PC-3 (cell line): ENCODE results near the gene SNX32. TPM values are rescaled to one million over a fixed set of nuclear protein-coding genes. Genes with fewer than 3 reads are reported as not detected.

Experiments
- ATAC-seq: fragments of 200-7000 bp; cut with Tn5 transposase; 2 replicates; pipeline ENCODE4 v1.9.1; 2020; ENCODE audit warnings: mild to moderate bottlenecking, moderate library complexity
- BruUV-seq: library from RNA; stranded (reverse); fragments of 400-500 nt; replicated peaks from 2 replicates; lab custom pipeline; 2021; lab: Mats Ljungman, UMichigan
- CTCF ChIA-PET: fragments of 300-600 bp; sonication (Branson Sonifier 250); formaldehyde crosslinking; loops from one replicate; lab custom pipeline; 2022; ENCODE audit warnings: antibody characterized with exemption; lab: Charles Lee
- POLR2A ChIA-PET: fragments of 300-600 bp; sonication (Branson Sonifier 250); formaldehyde crosslinking; loops from one replicate; lab custom pipeline; 2022; ENCODE audit warnings: antibody characterized with exemption; ENCODE audit not compliant: unreplicated experiment; lab: Charles Lee
- DNase-seq: peaks from one replicate; pipeline ENCODE4 v3.0.0-alpha.2; 2015
- H2AFZ ChIP-seq: fragments of 300-600 bp; sonication (generic); 2 replicates; pipeline ENCODE4 v1.6.0; 2016; ENCODE audit warnings: antibody characterized with exemption, low read length
- H3F3A ChIP-seq: fragments of 300-600 bp; sonication (generic); one replicate; pipeline ENCODE4 v1.6.0; 2017; ENCODE audit warnings: antibody characterized with exemption, low read length, control low read depth, mild to moderate bottlenecking; ENCODE audit not compliant: unreplicated experiment
- H3K27ac ChIP-seq: fragments of 300-600 bp; sonication (generic); 2 replicates; pipeline ENCODE4 v1.5.1; 2016; ENCODE audit warnings: mild to moderate bottlenecking, low read length
- H3K27me3 ChIP-seq: fragments of 300-600 bp; sonication (generic); 2 replicates; pipeline ENCODE4 v1.6.1; 2016; ENCODE audit warnings: low read length, mixed read lengths
- H3K36me3 ChIP-seq: fragments of 300-600 bp; sonication (generic); 2 replicates; pipeline ENCODE4 v1.6.1; 2016; ENCODE audit warnings: low read depth, mixed run types, low read length, mixed read lengths
- H3K4me1 ChIP-seq: fragments of 300-600 bp; sonication (generic); 2 replicates; pipeline ENCODE4 v1.5.1; 2016; ENCODE audit warnings: low read length; ENCODE audit not compliant: insufficient read depth
- H3K4me2 ChIP-seq: fragments of 300-600 bp; sonication (generic); 2 replicates; pipeline ENCODE4 v1.6.0; 2016; ENCODE audit warnings: low read length
- H3K4me3 ChIP-seq: fragments of 300-600 bp; sonication (generic); 2 replicates; pipeline ENCODE4 v1.5.1; 2016; ENCODE audit warnings: mild to moderate bottlenecking, low read length, mixed read lengths
- H3K79me2 ChIP-seq: fragments of 300-600 bp; sonication (generic); 2 replicates; pipeline ENCODE4 v1.6.1; 2017; ENCODE audit warnings: low read length, mixed read lengths
- H3K9ac ChIP-seq: fragments of 300-600 bp; sonication (generic); 2 replicates; pipeline ENCODE4 v1.6.0; 2016; ENCODE audit warnings: mild to moderate bottlenecking, low read length
- H3K9me2 ChIP-seq: fragments of 300-600 bp; sonication (generic); replicated peaks from 2 replicates; pipeline ENCODE4 v1.6.1; 2016; ENCODE audit warnings: mixed run types, low read length, mixed read lengths
- H3K9me3 ChIP-seq: fragments of 300-600 bp; sonication (generic); 2 replicates; pipeline ENCODE4 v1.6.1; 2016; ENCODE audit warnings: low read length, mixed read lengths
- H4K20me1 ChIP-seq: fragments of 300-600 bp; sonication (generic); 2 replicates; pipeline ENCODE4 v1.6.1; 2016; ENCODE audit warnings: low read length, mixed read lengths
- EZH2 ChIP-seq: fragments of 300-600 bp; sonication (generic); IDR thresholded peaks from one replicate; pipeline ENCODE4 v1.6.1; 2017; ENCODE audit warnings: antibody characterized with exemption, mild to moderate bottlenecking, low read length; ENCODE audit not compliant: unreplicated experiment
- EZH2phosphoT487 ChIP-seq: fragments of 300-600 bp; sonication (generic); IDR thresholded peaks from 2 replicates; pipeline ENCODE4 v1.6.1; 2018; ENCODE audit warnings: mild to moderate bottlenecking, antibody characterized with exemption, low read length, borderline replicate concordance
- intact Hi-C: fragments of 100-400 bp; cut with micrococcal nuclease; formaldehyde crosslinking; loops from 2 replicates; pipeline ENCODE4 v1.9.0; 2023
- total RNA-seq: library from RNA; depleted of rRNA; stranded (reverse); fragments of >200 nt; gene quantifications from 2 replicates; pipeline ENCODE4 v1.2.3, GENCODE V29; 2014
- TF ChIP-seq, protein P1 (sequence below): fragments of 300-600 bp; sonication (generic); conservative IDR thresholded peaks from 2 replicates; pipeline ENCODE4 v1.5.1; 2017; ENCODE audit warnings: antibody characterized with exemption, low read depth, mild to moderate bottlenecking, low read length

SNX32 gene
- total RNA-seq, 1 experiment from 2014 or later = not detected

DNA sequence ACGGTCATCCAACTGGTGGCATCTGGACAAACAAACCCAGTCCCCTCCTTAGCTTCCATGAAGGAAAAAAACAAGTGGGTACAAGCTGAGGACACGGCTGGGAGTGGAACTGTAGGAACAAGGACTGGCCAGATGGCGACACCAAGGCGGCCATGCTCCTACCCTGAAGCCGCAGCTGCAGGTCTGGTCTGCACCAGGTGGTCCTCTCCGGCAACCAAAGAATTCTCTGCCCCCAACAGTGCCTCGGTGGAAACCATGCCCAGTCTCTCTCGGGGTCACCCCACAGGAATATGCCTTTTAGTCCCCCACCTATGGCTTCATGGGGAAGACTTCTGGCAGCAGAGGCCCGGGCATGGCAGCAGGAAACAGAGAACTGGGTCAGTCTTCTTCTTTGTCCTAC is 24.3 kb upstream of the SNX32 start:
- H3F3A ChIP-seq = no peaks in the 10 kb centered on the region
- ATAC-seq = no peak
- H3K79me2 ChIP-seq = no peaks in the 10 kb centered on the region
- no peaks in the 10 kb centered on the region for H3K36me3 ChIP-seq
- no peak overlapping the region for H2AFZ ChIP-seq
- H3K9ac ChIP-seq = no peak overlapping the region
- CTCF ChIA-PET = no interaction called here
- no peaks in the 10 kb centered on the region for H3K27me3 ChIP-seq
- no peaks in the 10 kb centered on the region for H3K4me1 ChIP-seq
- H3K9me2 ChIP-seq = no peaks in the 10 kb centered on the region
- H4K20me1 ChIP-seq = no peaks in the 10 kb centered on the region
- intact Hi-C loops = no loop called here
- TF ChIP-seq, protein P1, sequence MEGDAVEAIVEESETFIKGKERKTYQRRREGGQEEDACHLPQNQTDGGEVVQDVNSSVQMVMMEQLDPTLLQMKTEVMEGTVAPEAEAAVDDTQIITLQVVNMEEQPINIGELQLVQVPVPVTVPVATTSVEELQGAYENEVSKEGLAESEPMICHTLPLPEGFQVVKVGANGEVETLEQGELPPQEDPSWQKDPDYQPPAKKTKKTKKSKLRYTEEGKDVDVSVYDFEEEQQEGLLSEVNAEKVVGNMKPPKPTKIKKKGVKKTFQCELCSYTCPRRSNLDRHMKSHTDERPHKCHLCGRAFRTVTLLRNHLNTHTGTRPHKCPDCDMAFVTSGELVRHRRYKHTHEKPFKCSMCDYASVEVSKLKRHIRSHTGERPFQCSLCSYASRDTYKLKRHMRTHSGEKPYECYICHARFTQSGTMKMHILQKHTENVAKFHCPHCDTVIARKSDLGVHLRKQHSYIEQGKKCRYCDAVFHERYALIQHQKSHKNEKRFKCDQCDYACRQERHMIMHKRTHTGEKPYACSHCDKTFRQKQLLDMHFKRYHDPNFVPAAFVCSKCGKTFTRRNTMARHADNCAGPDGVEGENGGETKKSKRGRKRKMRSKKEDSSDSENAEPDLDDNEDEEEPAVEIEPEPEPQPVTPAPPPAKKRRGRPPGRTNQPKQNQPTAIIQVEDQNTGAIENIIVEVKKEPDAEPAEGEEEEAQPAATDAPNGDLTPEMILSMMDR = no peak
- TF ChIP-seq EZH2 (no peak), EZH2phosphoT487 (no peak)
- no TSS peak for BruUV-seq
- H3K4me2 ChIP-seq = no peak overlapping the region
- POLR2A ChIA-PET = no interaction called here
- H3K4me3 ChIP-seq = no peak overlapping the region
- no peak for DNase-seq
- H3K9me3 ChIP-seq = no peaks in the 10 kb centered on the region
- no peak overlapping the region for H3K27ac ChIP-seq

DNA sequence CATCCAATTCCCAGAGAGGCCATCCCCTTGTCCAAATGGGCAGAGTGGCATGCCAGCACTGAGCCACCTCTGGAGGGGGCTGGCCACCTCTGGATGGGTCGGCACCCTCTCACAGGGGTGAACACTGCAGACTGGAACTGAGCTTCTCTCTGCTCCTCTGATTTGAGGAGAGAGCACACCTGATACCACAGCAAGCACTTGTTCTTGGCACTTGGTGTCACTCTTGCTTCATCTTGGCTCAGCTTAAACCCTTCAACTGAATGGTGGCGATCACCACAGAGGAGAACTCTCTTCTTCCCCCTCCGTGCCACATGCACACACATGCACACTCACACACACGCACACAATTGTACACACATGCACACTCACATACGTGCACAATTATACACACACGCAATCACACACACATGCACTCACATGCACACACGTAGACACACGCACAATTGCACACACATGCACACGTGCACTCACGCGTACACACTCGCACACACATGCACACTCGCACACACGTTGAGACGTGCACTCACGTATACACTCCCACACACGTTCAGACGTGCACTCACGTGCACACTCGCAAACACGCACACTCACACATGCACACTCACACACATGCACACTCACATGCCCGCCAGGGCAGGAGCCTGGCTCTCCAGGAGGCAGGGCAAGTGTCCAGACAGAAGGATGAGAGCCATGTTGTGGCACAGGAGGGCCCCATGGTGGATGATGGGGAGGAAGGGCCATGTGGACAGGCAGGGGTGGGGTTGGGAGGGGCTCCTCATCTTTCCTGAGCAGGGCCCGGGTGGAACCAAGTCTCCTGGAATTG is 23.5 kb upstream of the SNX32 start:
- Histone ChIP-seq H3K27ac (no peak overlapping the region), H4K20me1 (no peaks in the 10 kb centered on the region), H3F3A (no peaks in the 10 kb centered on the region), H3K36me3 (no peaks in the 10 kb centered on the region), H3K9ac (no peak overlapping the region), H3K9me3 (no peaks in the 10 kb centered on the region), H3K9me2 (no peaks in the 10 kb centered on the region), H3K4me1 (no peaks in the 10 kb centered on the region), H2AFZ (no peak overlapping the region), H3K4me3 (no peak overlapping the region), H3K79me2 (no peaks in the 10 kb centered on the region), H3K4me2 (no peak overlapping the region), H3K27me3 (no peaks in the 10 kb centered on the region)
- DNase-seq (no peak), ATAC-seq (no peak)
- ChIA-PET CTCF (no interaction called here), POLR2A (no interaction called here)
- TF ChIP-seq EZH2 (no peak), EZH2phosphoT487 (no peak)
- TF ChIP-seq, protein P1 = no peak
- intact Hi-C loops = no loop called here
- no TSS peak for BruUV-seq

DNA sequence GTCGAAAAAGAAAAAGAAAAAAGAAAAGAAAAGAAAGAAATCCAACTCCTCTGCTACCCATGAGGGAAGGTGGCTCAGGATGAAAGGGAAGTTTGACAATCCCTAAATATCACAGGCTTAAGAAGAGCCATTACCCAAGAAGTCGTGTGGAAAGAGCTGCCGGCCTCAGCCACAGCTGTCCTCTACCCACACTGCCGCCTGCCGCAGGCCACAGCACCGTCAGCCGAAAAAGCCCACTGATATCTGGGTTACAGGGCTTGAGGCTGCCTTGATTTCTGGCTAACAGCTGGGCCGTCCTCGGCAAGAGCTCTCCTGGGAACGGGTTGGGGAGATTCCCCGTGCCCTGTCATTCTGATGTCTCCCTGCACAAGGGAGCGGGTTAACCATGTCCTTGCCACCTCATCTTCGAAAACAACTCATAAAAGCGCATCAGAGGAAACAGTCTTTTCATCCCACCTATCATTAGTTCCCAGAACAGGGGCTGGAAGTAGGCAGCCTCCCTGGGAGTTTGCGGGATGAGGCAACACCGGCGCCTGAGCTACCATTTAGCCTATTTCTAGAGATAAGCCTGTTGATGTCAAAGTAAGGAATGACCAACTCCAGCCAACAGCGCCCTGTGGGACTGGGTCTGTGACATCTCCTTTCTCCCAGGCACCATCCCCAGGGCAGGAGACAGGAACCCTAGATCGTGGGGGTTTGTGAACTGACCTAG is 21.8 kb upstream of the SNX32 start:
- CTCF ChIA-PET = interaction anchor here (0.5 kb wide), 1 partner anchor 17 kb away, joined by 4 read pairs; no protein-coding TSS in a partner anchor
- Histone ChIP-seq H3K27me3 (no peaks in the 10 kb centered on the region), H3F3A (no peaks in the 10 kb centered on the region), H3K9ac (no peak overlapping the region), H3K79me2 (no peaks in the 10 kb centered on the region), H3K4me1 (no peaks in the 10 kb centered on the region), H3K9me3 (no peaks in the 10 kb centered on the region), H4K20me1 (no peaks in the 10 kb centered on the region), H3K4me2 (no peak overlapping the region), H2AFZ (no peak overlapping the region), H3K36me3 (no peaks in the 10 kb centered on the region), H3K27ac (no peak overlapping the region), H3K9me2 (no peaks in the 10 kb centered on the region), H3K4me3 (no peak overlapping the region)
- BruUV-seq = no TSS peak
- ATAC-seq = no peak
- POLR2A ChIA-PET = no interaction called here
- intact Hi-C loops = no loop called here
- DNase-seq = no peak
- TF ChIP-seq EZH2phosphoT487 (no peak), EZH2 (no peak)
- TF ChIP-seq, protein P1 = no peak
